SKM-1 treated with dmso at 0.1 percent for 144 hours (cell line): ENCODE measurements around the gene PDLIM5.

Source experiments
- DNase-seq: peaks from one replicate; lab custom pipeline; 2025; ENCODE audit not compliant: unreplicated experiment; lab: John Stamatoyannopoulos, UW

PDLIM5 gene

GRCh38 chr4:94420356-94420755 lies 31.4 kb upstream of the PDLIM5 start:
- no peak for DNase-seq

- DNase-seq, result no peak
Measured at GRCh38 chr4:94426783-94427182, 25.0 kb upstream of the PDLIM5 start.

- no peak for DNase-seq
Measured at GRCh38 chr4:94428884-94429283, 22.9 kb upstream of the PDLIM5 start.

- no peak for DNase-seq
Measured at GRCh38 chr4:94430406-94430805, 21.3 kb upstream of the PDLIM5 start.

GRCh38 chr4:94431388-94431787 lies 20.4 kb upstream of the PDLIM5 start:
- no peak for DNase-seq

- no peak for DNase-seq
Measured at GRCh38 chr4:94434505-94434904, 17.2 kb upstream of the PDLIM5 start.

- DNase-seq, result no peak
Measured at GRCh38 chr4:94435874-94436273, 15.9 kb upstream of the PDLIM5 start.

- no peak for DNase-seq
Measured at GRCh38 chr4:94436512-94436911, 15.2 kb upstream of the PDLIM5 start.

GRCh38 chr4:94439606-94440005 lies 12.1 kb upstream of the PDLIM5 start:
- DNase-seq, result no peak

GRCh38 chr4:94441838-94442237 lies 9.9 kb upstream of the PDLIM5 start:
- DNase-seq, result no peak

GRCh38 chr4:94442251-94442650 lies 9.5 kb upstream of the PDLIM5 start:
- no peak for DNase-seq

- no peak for DNase-seq
Measured at GRCh38 chr4:94446386-94446785, 5.4 kb upstream of the PDLIM5 start.

GRCh38 chr4:94447754-94448411 lies 3.9 kb upstream of the PDLIM5 start:
- no peak for DNase-seq

- DNase-seq, result no peak
Measured at GRCh38 chr4:94448815-94449375, 2.8 kb upstream of the PDLIM5 start.

- no peak for DNase-seq
Measured at GRCh38 chr4:94451051-94451694, 569 bp upstream of the PDLIM5 start.

GRCh38 chr4:94452476-94453371 lies 982 bp downstream of the PDLIM5 start:
- peak; percentile 34 for DNase-seq

- DNase-seq, result no peak
Measured at GRCh38 chr4:94453391-94453963, 1.7 kb downstream of the PDLIM5 start.

- DNase-seq, result no peak
Measured at GRCh38 chr4:94454405-94454804, 2.7 kb downstream of the PDLIM5 start.

GRCh38 chr4:94455081-94455480 lies 3.3 kb downstream of the PDLIM5 start:
- no peak for DNase-seq

GRCh38 chr4:94457692-94458106 lies 6.0 kb downstream of the PDLIM5 start:
- DNase-seq, result no peak

- DNase-seq, result no peak
Measured at GRCh38 chr4:94458682-94459081, 6.9 kb downstream of the PDLIM5 start.
